ENCODE data around the gene BTBD3. TPM values are rescaled to one million over a fixed set of nuclear protein-coding genes. Genes with fewer than 3 reads are reported as not detected.

The BTBD3 gene
- total and polyA plus RNA-seq, 3 donors from 2014 or later = 34.4 to 92.2 (median 83.6) TPM

DNA sequence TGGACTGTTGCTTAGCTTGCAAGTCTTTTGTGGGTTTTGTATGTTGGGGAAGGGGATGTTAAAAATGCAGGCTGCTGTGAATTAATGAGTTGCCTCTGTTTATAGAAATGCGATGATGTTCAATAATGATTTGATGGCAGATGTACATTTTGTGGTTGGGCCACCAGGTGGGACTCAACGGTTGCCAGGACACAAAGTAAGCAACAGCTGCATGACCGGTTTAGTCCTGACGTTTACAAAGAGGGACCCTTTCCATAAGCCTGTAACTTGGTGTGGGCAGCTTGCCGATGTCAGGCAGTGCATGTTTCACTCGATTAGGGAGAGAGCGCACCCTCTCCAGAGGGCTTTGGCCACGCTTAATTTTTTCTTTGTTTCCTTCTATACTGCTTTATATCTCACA, 1.3 kb downstream of the BTBD3 start:
- 41 to 44% methylated on average over 8 of the region's 8 CpGs for WGBS, 2 donors
- no peak for DNase-seq
- Histone ChIP-seq H3K4me3 (peak overlapping the region in 1 of 2 donors; percentile 0), H3K9me3 (no peaks in the 10 kb centered on the region), H3K27ac (peak overlapping the region in 1 of 2 donors; percentile 33), H3K4me1 (peaks cover 24% of the 10 kb centered on the region), H3K36me3 (ENCODE audit: low read depth, missing control alignments) (no peaks in the 10 kb centered on the region), H3K27me3 (no peaks in the 10 kb centered on the region)
- TF ChIP-seq POLR2A (IDR thresholded peaks at IDR 0.05) (no peak), CTCF (IDR thresholded peaks at IDR 0.05) (no peak)
- intact Hi-C loops (cut with DNase I; ENCODE audit: low total_unique reads) = no loop called here

DNA sequence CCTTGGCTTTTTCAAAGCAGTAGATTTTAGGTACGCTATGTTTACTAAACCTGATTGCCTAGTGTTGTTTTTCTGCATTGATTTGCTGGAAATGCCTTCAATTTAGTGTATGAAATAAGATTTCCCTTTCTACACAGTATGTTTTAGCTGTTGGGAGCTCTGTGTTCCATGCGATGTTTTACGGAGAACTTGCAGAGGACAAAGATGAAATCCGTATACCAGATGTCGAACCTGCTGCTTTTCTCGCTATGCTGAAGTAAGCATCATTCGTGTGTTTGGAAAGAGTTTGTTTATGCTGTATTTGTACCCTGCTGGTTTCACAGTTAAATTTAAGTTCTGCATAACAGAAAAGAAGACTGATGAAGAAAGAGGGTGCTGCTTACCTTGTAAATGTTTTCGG, 1.9 kb downstream of the BTBD3 start:
- peaks cover 24% of the 10 kb centered on the region for H3K4me1 ChIP-seq
- no peaks in the 10 kb centered on the region for H3K36me3 ChIP-seq (ENCODE audit: low read depth, missing control alignments)
- peak overlapping the region in 1 of 2 donors; percentile 0 for H3K4me3 ChIP-seq
- no peak for DNase-seq
- no peak overlapping the region for H3K27ac ChIP-seq
- no peaks in the 10 kb centered on the region for H3K9me3 ChIP-seq
- WGBS, 2 donors = 72 to 84% methylated on average over 8 of the region's 8 CpGs
- no peaks in the 10 kb centered on the region for H3K27me3 ChIP-seq
- TF ChIP-seq CTCF (IDR thresholded peaks at IDR 0.05) = no peak
- TF ChIP-seq POLR2A (IDR thresholded peaks at IDR 0.05) = no peak
- intact Hi-C loops (cut with DNase I; ENCODE audit: low total_unique reads) = no loop called here

- no peaks in the 10 kb centered on the region for H3K36me3 ChIP-seq (ENCODE audit: low read depth, missing control alignments)
- TF ChIP-seq CTCF (IDR thresholded peaks at IDR 0.05) = no peak
- TF ChIP-seq POLR2A (IDR thresholded peaks at IDR 0.05) = no peak
- WGBS, 2 donors = 82 to 91% methylated on average over 1 of the region's 1 CpG
- H3K27ac ChIP-seq = no peak overlapping the region
- no peak for DNase-seq
- no peaks in the 10 kb centered on the region for H3K9me3 ChIP-seq
- H3K4me1 ChIP-seq = peaks cover 24% of the 10 kb centered on the region
- intact Hi-C loops (cut with DNase I; ENCODE audit: low total_unique reads) = no loop called here
- no peaks in the 10 kb centered on the region for H3K27me3 ChIP-seq
- H3K4me3 ChIP-seq = no peak overlapping the region
These were observed 2.4 kb downstream of the BTBD3 start for GRCh38 chr20:11920083-11920482.

DNA sequence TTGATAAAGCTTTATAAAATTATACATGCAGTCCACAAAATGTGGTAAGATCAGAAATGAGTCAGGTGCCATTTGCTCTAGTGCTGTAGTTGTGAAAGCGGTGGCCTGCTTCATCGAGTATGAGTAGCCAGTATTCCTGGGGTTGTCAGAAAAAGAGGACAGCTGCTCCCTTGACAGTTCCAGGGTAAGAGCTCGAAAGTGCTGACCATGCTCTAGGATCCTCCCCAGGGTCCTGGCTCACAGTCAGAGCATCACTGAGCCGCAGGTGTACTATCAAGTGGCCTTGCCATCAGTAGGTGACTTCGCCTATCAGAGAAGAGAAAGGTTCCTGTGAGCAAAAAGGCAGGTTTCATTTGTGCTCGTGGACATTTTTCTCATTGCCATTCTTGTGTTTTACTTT, 3.6 kb downstream of the BTBD3 start:
- H3K36me3 ChIP-seq (ENCODE audit: low read depth, missing control alignments) = no peaks in the 10 kb centered on the region
- TF ChIP-seq POLR2A (IDR thresholded peaks at IDR 0.05) (no peak), CTCF (IDR thresholded peaks at IDR 0.05) (no peak)
- intact Hi-C loops (cut with DNase I; ENCODE audit: low total_unique reads) = no loop called here
- peaks cover 24% of the 10 kb centered on the region for H3K4me1 ChIP-seq
- H3K27me3 ChIP-seq = no peaks in the 10 kb centered on the region
- no peak for DNase-seq
- 91 to 94% methylated on average over 6 of the region's 6 CpGs for WGBS, 2 donors
- H3K9me3 ChIP-seq = no peaks in the 10 kb centered on the region
- no peak overlapping the region for H3K27ac ChIP-seq
- no peak overlapping the region for H3K4me3 ChIP-seq

DNA sequence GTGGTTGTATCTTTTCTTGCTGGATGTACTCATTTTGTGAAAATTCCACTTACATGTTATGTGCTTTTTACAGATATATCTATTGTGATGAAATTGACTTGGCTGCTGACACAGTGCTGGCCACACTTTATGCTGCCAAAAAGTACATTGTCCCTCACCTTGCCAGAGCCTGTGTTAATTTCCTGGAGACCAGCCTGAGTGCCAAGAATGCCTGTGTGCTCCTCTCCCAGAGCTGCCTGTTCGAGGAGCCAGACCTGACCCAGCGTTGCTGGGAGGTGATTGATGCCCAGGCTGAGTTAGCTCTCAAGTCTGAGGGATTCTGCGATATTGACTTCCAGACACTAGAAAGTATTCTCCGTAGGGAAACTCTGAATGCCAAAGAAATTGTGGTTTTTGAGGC, 4.9 kb downstream of the BTBD3 start:
- Histone ChIP-seq H3K27me3 (no peaks in the 10 kb centered on the region), H3K27ac (no peak overlapping the region), H3K9me3 (no peaks in the 10 kb centered on the region), H3K4me1 (peaks cover 18% of the 10 kb centered on the region), H3K36me3 (ENCODE audit: low read depth, missing control alignments) (no peaks in the 10 kb centered on the region), H3K4me3 (no peak overlapping the region)
- no peak for TF ChIP-seq POLR2A (IDR thresholded peaks at IDR 0.05)
- no peak for TF ChIP-seq CTCF (IDR thresholded peaks at IDR 0.05)
- no peak for DNase-seq
- intact Hi-C loops (cut with DNase I; ENCODE audit: low total_unique reads) = no loop called here
- WGBS, 2 donors = 85 to 88% methylated on average over 4 of the region's 4 CpGs

All from testis (tissue), 3 donors.